Measurements from ENCODE around the gene ADAMTS20. TPM values are rescaled to one million over a fixed set of nuclear protein-coding genes. Genes with fewer than 3 reads are reported as not detected.

Gene ADAMTS20
- total RNA-seq, 1 experiment from 2014 or later = not detected

GRCh38 chr12:43325786-43326185 is 226.2 kb downstream of the ADAMTS20 start:
- Histone ChIP-seq H3K4me1 (ENCODE audit: control insufficient read depth, insufficient read depth, low read length) (no peaks in the 10 kb centered on the region), H3K27me3 (ENCODE audit: control insufficient read depth, insufficient read depth, low read length) (no peaks in the 10 kb centered on the region), H3K27ac (ENCODE audit: low read length) (no peak overlapping the region), H3K36me3 (ENCODE audit: control insufficient read depth, insufficient read depth, low read length) (no peaks in the 10 kb centered on the region), H3K4me3 (ENCODE audit: low read depth in 2 of 2, low read length in 2 of 2) (no peak overlapping the region), H3K9me3 (ENCODE audit: control insufficient read depth, insufficient read depth, low read depth, low read length) (no peaks in the 10 kb centered on the region; the same call in 1 of the 2 replicates)
- ChIA-PET CTCF (no interaction called here), POLR2A (no interaction called here)
- BruUV-seq (replicated peaks) = no TSS peak
- no peak for TF ChIP-seq POLR2AphosphoS5 (IDR thresholded peaks at IDR 0.05; ENCODE audit: low read depth, low read length)
- TF ChIP-seq, protein P1, sequence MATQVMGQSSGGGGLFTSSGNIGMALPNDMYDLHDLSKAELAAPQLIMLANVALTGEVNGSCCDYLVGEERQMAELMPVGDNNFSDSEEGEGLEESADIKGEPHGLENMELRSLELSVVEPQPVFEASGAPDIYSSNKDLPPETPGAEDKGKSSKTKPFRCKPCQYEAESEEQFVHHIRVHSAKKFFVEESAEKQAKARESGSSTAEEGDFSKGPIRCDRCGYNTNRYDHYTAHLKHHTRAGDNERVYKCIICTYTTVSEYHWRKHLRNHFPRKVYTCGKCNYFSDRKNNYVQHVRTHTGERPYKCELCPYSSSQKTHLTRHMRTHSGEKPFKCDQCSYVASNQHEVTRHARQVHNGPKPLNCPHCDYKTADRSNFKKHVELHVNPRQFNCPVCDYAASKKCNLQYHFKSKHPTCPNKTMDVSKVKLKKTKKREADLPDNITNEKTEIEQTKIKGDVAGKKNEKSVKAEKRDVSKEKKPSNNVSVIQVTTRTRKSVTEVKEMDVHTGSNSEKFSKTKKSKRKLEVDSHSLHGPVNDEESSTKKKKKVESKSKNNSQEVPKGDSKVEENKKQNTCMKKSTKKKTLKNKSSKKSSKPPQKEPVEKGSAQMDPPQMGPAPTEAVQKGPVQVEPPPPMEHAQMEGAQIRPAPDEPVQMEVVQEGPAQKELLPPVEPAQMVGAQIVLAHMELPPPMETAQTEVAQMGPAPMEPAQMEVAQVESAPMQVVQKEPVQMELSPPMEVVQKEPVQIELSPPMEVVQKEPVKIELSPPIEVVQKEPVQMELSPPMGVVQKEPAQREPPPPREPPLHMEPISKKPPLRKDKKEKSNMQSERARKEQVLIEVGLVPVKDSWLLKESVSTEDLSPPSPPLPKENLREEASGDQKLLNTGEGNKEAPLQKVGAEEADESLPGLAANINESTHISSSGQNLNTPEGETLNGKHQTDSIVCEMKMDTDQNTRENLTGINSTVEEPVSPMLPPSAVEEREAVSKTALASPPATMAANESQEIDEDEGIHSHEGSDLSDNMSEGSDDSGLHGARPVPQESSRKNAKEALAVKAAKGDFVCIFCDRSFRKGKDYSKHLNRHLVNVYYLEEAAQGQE (IDR thresholded peaks at IDR 0.05; ENCODE audit: insufficient read depth in 1 of 2, low read depth in 2 of 2, low read length in 1 of 2) = no peak
- no peak for TF ChIP-seq SIN3A (IDR thresholded peaks at IDR 0.05; ENCODE audit: borderline replicate concordance, insufficient read depth, low read depth, low read length)
- no peak for TF ChIP-seq TCF7L2 (IDR thresholded peaks at IDR 0.05; ENCODE audit: low read depth, low read length)
- TF ChIP-seq CTCF (IDR thresholded peaks at IDR 0.05) = no peak
- intact Hi-C loops (cut with micrococcal nuclease; ENCODE audit: unreplicated experiment) = no loop called here
- DNase-seq (ENCODE audit: low read depth, low spot score) = no peak
- no peak for ATAC-seq
- in situ Hi-C loops (cut with HindIII; ENCODE audit: low pct_unique_long_range_greater_than_20kb, low sequenced_read_pairs) = no loop called here

GRCh38 chr12:43320281-43320680 is 231.7 kb downstream of the ADAMTS20 start:
- in situ Hi-C loops (cut with HindIII; ENCODE audit: low pct_unique_long_range_greater_than_20kb, low sequenced_read_pairs) = no loop called here
- CTCF ChIA-PET = no interaction called here
- Histone ChIP-seq H3K27me3 (ENCODE audit: control insufficient read depth, insufficient read depth, low read length) (no peaks in the 10 kb centered on the region), H3K36me3 (ENCODE audit: control insufficient read depth, insufficient read depth, low read length) (no peaks in the 10 kb centered on the region), H3K9me3 (ENCODE audit: control insufficient read depth, insufficient read depth, low read depth, low read length) (no peaks in the 10 kb centered on the region; the same call in 1 of the 2 replicates), H3K4me1 (ENCODE audit: control insufficient read depth, insufficient read depth, low read length) (no peaks in the 10 kb centered on the region), H3K27ac (ENCODE audit: low read length) (no peak overlapping the region), H3K4me3 (ENCODE audit: low read depth in 2 of 2, low read length in 2 of 2) (no peak overlapping the region)
- POLR2A ChIA-PET = no interaction called here
- intact Hi-C loops (cut with micrococcal nuclease; ENCODE audit: unreplicated experiment) = no loop called here
- no TSS peak for BruUV-seq (replicated peaks)
- no peak for DNase-seq (ENCODE audit: low read depth, low spot score)
- TF ChIP-seq POLR2AphosphoS5 (IDR thresholded peaks at IDR 0.05; ENCODE audit: low read depth, low read length) = no peak
- TF ChIP-seq CTCF (IDR thresholded peaks at IDR 0.05) = no peak
- no peak for TF ChIP-seq SIN3A (IDR thresholded peaks at IDR 0.05; ENCODE audit: borderline replicate concordance, insufficient read depth, low read depth, low read length)
- no peak for TF ChIP-seq TCF7L2 (IDR thresholded peaks at IDR 0.05; ENCODE audit: low read depth, low read length)
- TF ChIP-seq, protein P1 (IDR thresholded peaks at IDR 0.05; ENCODE audit: insufficient read depth in 1 of 2, low read depth in 2 of 2, low read length in 1 of 2) = no peak
- no peak for ATAC-seq
